Tibial nerve (tissue), 4 donors: Measurements from ENCODE around the gene CHAMP1. TPM values are rescaled to one million over a fixed set of nuclear protein-coding genes. Genes with fewer than 3 reads are reported as not detected.

Experiments used
- DNase-seq, 2 donors: peaks; one replicate each; pipeline ENCODE4 v3.0.0-alpha.2; 2019; ENCODE audit warnings: low spot score in 2 of 2
- H3K27ac ChIP-seq, 4 donors: fragments of 200-600 bp; sonication (generic) in 3 of 4; one replicate each; pipeline ENCODE4 v1.5.1; 2017 to 2019; ENCODE audit warnings: mild to moderate bottlenecking in 1 of 4
- H3K27me3 ChIP-seq, 2 donors: fragments of 200-600 bp; sonication (generic) in 1 of 2; one replicate each; pipeline versions ENCODE4 v1.5.1 to v1.6.0; 2017 to 2019
- H3K36me3 ChIP-seq, 3 donors: fragments of 200-600 bp; sonication (generic); one replicate each; pipeline ENCODE4 v1.5.1; 2018 to 2019
- H3K4me1 ChIP-seq, 4 donors: fragments of 200-600 bp; sonication (generic) in 3 of 4; one replicate each; pipeline ENCODE4 v1.5.1; 2017 to 2019
- H3K4me3 ChIP-seq, 4 donors: fragments of 200-600 bp; sonication (generic) in 3 of 4; one replicate each; pipeline ENCODE4 v1.5.1; 2017 to 2019; ENCODE audit warnings: mild to moderate bottlenecking in 1 of 4, moderate library complexity in 1 of 4
- H3K9me3 ChIP-seq, 4 donors: fragments of 200-600 bp; sonication (generic) in 3 of 4; one replicate each; pipeline ENCODE4 v1.5.1; 2017 to 2019
- CTCF ChIP-seq, 5 experiments: fragments of 200-600 bp in 3 of 5; fragments of 450-650 bp in 2 of 5; sonication (generic) in 3 of 5; IDR thresholded peaks; one replicate each; pipeline ENCODE4 v1.5.1; 2016 to 2019; ENCODE audit warnings: antibody characterized with exemption in 5 of 5, mild to moderate bottlenecking in 3 of 5, moderate library complexity in 2 of 5
- EP300 ChIP-seq, 2 donors: sonication (generic); formaldehyde crosslinking; IDR thresholded peaks; one replicate each; pipeline ENCODE4 v1.6.1; 2017; ENCODE audit warnings: antibody characterized with exemption in 2 of 2, mild to moderate bottlenecking in 1 of 2
- POLR2A ChIP-seq, 2 donors: fragments of 450-650 bp; IDR thresholded peaks; one replicate each; pipeline ENCODE4 v1.6.1; 2017; ENCODE audit warnings: antibody characterized with exemption in 2 of 2, mild to moderate bottlenecking in 2 of 2, moderate library complexity in 2 of 2
- WGBS, 2 donors: methylation state at CpG; one replicate each; pipeline ENCODE4 v1.1.5; 2018; 5-methylcytosine and 5-hydroxymethylcytosine counted together
- total RNA-seq, 4 donors: library from RNA; depleted of rRNA; stranded (reverse); fragments of >200 nt; gene quantifications; one replicate each; pipeline ENCODE4 v1.1.0, GENCODE V29; 2016

Gene CHAMP1
- total RNA-seq, 4 donors from 2014 or later = 19.6 to 42.3 (median 31.4) TPM

DNA sequence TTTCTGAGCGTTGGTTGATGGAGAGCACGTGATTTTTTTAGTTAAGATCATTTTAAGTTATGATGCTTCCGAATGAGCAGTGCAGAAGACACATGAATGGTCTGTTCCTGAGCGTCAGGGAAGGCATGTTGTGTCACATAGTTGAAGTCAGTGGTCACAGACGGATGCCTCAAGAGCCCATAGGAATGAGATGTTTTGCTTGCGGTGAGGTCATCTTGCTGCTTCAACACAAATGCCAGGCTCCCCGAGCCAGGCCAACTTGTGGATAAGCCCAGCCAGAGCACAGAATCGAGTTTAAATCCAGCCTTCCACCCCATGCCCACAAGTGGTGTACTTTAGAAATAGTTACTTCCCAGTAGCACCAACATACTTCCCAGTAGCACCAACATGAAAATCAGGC is 27.5 kb upstream of the CHAMP1 start:
- DNase-seq = no peak
- H3K27me3 ChIP-seq = no peaks in the 10 kb centered on the region
- H3K27ac ChIP-seq = no peak overlapping the region
- H3K4me3 ChIP-seq = no peak overlapping the region
- WGBS, 2 donors = 74 to 77% methylated on average over 8 of the region's 8 CpGs
- H3K4me1 ChIP-seq = peaks cover 0 to 29% (median 8%) of the 10 kb centered on the region in 4 donors
- no peak for TF ChIP-seq POLR2A (IDR thresholded peaks at IDR 0.05)
- TF ChIP-seq CTCF (IDR thresholded peaks at IDR 0.05) = no peak
- no peak for TF ChIP-seq EP300 (IDR thresholded peaks at IDR 0.05)
- H3K9me3 ChIP-seq = no peaks in the 10 kb centered on the region
- peaks cover 3 to 69% (median 11%) of the 10 kb centered on the region in 3 donors for H3K36me3 ChIP-seq

GRCh38 chr13:114288157-114288591 is 26.1 kb upstream of the CHAMP1 start:
- Histone ChIP-seq H3K4me1 (peaks cover 0 to 21% (median 0%) of the 10 kb centered on the region in 4 donors), H3K4me3 (no peak overlapping the region), H3K36me3 (peaks cover 3 to 83% (median 16%) of the 10 kb centered on the region in 3 donors), H3K27ac (no peak overlapping the region), H3K9me3 (no peaks in the 10 kb centered on the region), H3K27me3 (no peaks in the 10 kb centered on the region)
- 90 to 98% methylated on average over 8 of the region's 8 CpGs for WGBS, 2 donors
- no peak for DNase-seq
- no peak for TF ChIP-seq CTCF (IDR thresholded peaks at IDR 0.05)
- no peak for TF ChIP-seq EP300 (IDR thresholded peaks at IDR 0.05)
- TF ChIP-seq POLR2A (IDR thresholded peaks at IDR 0.05) = no peak

GRCh38 chr13:114296448-114296847 is 17.9 kb upstream of the CHAMP1 start:
- WGBS, 2 donors = 68 to 77% methylated on average over 10 of the region's 10 CpGs
- H3K36me3 ChIP-seq = peaks cover 2 to 87% (median 6%) of the 10 kb centered on the region in 3 donors
- no peak overlapping the region for H3K4me3 ChIP-seq
- DNase-seq = no peak
- H3K4me1 ChIP-seq = peaks cover 0 to 9% (median 0%) of the 10 kb centered on the region in 4 donors
- TF ChIP-seq POLR2A (IDR thresholded peaks at IDR 0.05) = no peak
- TF ChIP-seq EP300 (IDR thresholded peaks at IDR 0.05) = no peak
- no peak for TF ChIP-seq CTCF (IDR thresholded peaks at IDR 0.05)
- no peaks in the 10 kb centered on the region for H3K9me3 ChIP-seq
- no peak overlapping the region for H3K27ac ChIP-seq
- no peaks in the 10 kb centered on the region for H3K27me3 ChIP-seq

DNA sequence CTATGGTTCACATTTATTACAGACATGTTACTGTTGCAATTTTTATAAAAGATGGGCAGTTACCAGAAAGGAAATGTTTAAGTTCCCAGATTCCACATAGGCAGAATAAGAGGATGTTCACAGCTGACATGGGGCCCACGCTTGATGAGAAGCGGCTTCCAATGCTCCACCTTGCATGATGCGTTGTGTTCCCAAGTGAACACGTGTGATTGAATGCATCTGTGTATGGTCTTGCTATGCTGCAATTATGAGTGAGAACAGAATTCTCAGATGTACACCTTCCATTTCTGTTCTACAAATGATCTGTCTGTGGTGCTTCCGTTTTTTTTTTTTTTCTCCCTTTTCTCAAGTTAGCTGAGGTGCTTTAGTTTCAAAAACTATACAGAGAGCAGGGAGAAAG is 17.4 kb upstream of the CHAMP1 start:
- no peaks in the 10 kb centered on the region for H3K9me3 ChIP-seq
- peaks cover 2 to 87% (median 5%) of the 10 kb centered on the region in 3 donors for H3K36me3 ChIP-seq

DNA sequence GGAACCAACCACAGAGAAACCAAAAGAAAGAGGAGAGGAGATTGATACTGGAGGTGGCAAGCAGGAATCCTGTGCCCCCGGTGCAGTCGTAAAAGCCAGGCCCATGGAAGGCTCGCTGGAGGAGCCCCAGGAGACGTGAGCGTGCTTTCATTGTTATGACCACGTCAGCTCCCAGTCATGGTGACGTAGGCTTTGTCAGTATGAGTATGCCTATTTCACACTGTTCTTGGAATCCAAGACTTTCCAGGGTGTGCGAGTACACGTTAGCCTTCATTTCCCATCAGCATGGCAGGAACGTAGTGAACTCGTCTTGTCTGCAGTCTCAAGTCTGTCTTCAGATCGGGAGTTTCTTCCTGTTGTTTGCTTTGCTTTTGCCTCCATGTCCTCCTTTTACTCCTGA is 15.4 kb upstream of the CHAMP1 start:
- 82 to 89% methylated on average over 12 of the region's 12 CpGs for WGBS, 2 donors
- Histone ChIP-seq H3K27ac (no peak overlapping the region), H3K4me1 (peaks cover 0 to 9% (median 0%) of the 10 kb centered on the region in 4 donors), H3K36me3 (peaks cover 0 to 92% (median 2%) of the 10 kb centered on the region in 3 donors), H3K4me3 (no peak overlapping the region), H3K27me3 (no peaks in the 10 kb centered on the region), H3K9me3 (no peaks in the 10 kb centered on the region)
- no peak for TF ChIP-seq EP300 (IDR thresholded peaks at IDR 0.05)
- no peak for TF ChIP-seq CTCF (IDR thresholded peaks at IDR 0.05)
- no peak for TF ChIP-seq POLR2A (IDR thresholded peaks at IDR 0.05)
- DNase-seq = no peak

More for the DNA sequence above, 17.4 kb upstream of the CHAMP1 start:
- no peak for DNase-seq
- TF ChIP-seq EP300 (IDR thresholded peaks at IDR 0.05) (no peak), CTCF (IDR thresholded peaks at IDR 0.05) (no peak), POLR2A (IDR thresholded peaks at IDR 0.05) (no peak)
- no peak overlapping the region for H3K4me3 ChIP-seq
- no peak overlapping the region for H3K27ac ChIP-seq
- H3K4me1 ChIP-seq = peaks cover 0 to 9% (median 0%) of the 10 kb centered on the region in 4 donors
- 89 to 90% methylated on average over 5 of the region's 5 CpGs for WGBS, 2 donors
- no peaks in the 10 kb centered on the region for H3K27me3 ChIP-seq
